GM12878 (cell line): ENCODE results near the gene CHAD. TPM values are rescaled to one million over a fixed set of nuclear protein-coding genes. Genes with fewer than 3 reads are reported as not detected.

Experiments
- ATAC-seq: fragments of 200-7000 bp; cut with Tn5 transposase; 3 replicates; pipeline ENCODE4 v1.9.1; 2020; ENCODE audit warnings: mild to moderate bottlenecking, moderate library complexity
- BruUV-seq: library from RNA; stranded (reverse); fragments of 400-500 nt; replicated peaks from 2 replicates; lab custom pipeline; 2021; lab: Mats Ljungman, UMichigan
- CTCF ChIA-PET: fragments of 300-600 bp; sonication (Branson Sonifier 250); formaldehyde crosslinking; extraction: SDS; loops from one replicate; lab custom pipeline; 2021; ENCODE audit warnings: inconsistent platforms; lab: Yijun Ruan, JAX
- POLR2A ChIA-PET: fragments of 350-600 bp; formaldehyde crosslinking; extraction: SDS; loops from one replicate; lab custom pipeline; 2021; ENCODE audit warnings: inconsistent platforms; lab: Charles Lee
- RAD21 ChIA-PET: fragments of 300-600 bp; sonication (Branson Sonifier 250); formaldehyde crosslinking; loops from one replicate; lab custom pipeline; 2023; ENCODE audit warnings: antibody characterized with exemption; ENCODE audit not compliant: unreplicated experiment; lab: Charles Lee
- SMC1A ChIA-PET: fragments of 300-600 bp; sonication (Branson Sonifier 250); formaldehyde crosslinking; loops from one replicate; lab custom pipeline; 2023; ENCODE audit not compliant: unreplicated experiment, uncharacterized antibody; lab: Charles Lee
- DNase-seq: peaks from one replicate; pipeline ENCODE4 v3.0.0-alpha.2; 2011; ENCODE audit warnings: low read depth, low spot score
- FAIRE-seq: peaks from 3 replicates; lab custom pipeline; 2011; peaks lifted over from hg19 to GRCh38; lab: Jason Lieb, UNC
- H2AFZ ChIP-seq: 2 replicates; pipeline ENCODE4 v1.6.0; 2011; ENCODE audit warnings: low read depth, low read length, control low read depth; ENCODE audit not compliant: control insufficient read depth
- H3K27ac ChIP-seq: 2 replicates; pipeline ENCODE4 v1.5.1; 2011; ENCODE audit warnings: control low read depth; ENCODE audit not compliant: control insufficient read depth, insufficient read depth
- H3K27me3 ChIP-seq, 2 experiments: replicated peaks in 1 of 2; 2 replicates each; pipeline versions ENCODE4 v1.6.0 to v1.6.1; 2011; ENCODE audit warnings: low read length in 1 of 2; ENCODE audit not compliant: control insufficient read depth in 2 of 2, insufficient read depth in 2 of 2
- H3K36me3 ChIP-seq, 2 experiments: 2 replicates each; pipeline ENCODE4 v1.5.1; 2011; ENCODE audit warnings: low read length in 1 of 2; ENCODE audit not compliant: control insufficient read depth in 2 of 2, insufficient read depth in 2 of 2
- H3K4me1 ChIP-seq: 2 replicates; pipeline ENCODE4 v1.6.1; 2011; ENCODE audit warnings: mild to moderate bottlenecking, low read length, moderate library complexity, mixed read lengths; ENCODE audit not compliant: control insufficient read depth, insufficient read depth
- H3K4me2 ChIP-seq: 2 replicates; pipeline ENCODE4 v1.6.0; 2011; ENCODE audit warnings: control low read depth; ENCODE audit not compliant: control insufficient read depth, insufficient read depth
- H3K4me3 ChIP-seq: fragments of 200-600 bp; sonication (generic); 2 replicates; pipeline ENCODE4 v1.5.1; 2016
- H3K79me2 ChIP-seq: 2 replicates; pipeline ENCODE4 v1.6.0; 2011; ENCODE audit warnings: low read length; ENCODE audit not compliant: control insufficient read depth, insufficient read depth
- H3K9ac ChIP-seq: 2 replicates; pipeline ENCODE4 v1.8.0; 2011; ENCODE audit warnings: low read length, control low read depth, mixed read lengths; ENCODE audit not compliant: control insufficient read depth, insufficient read depth
- H3K9me3 ChIP-seq: replicated peaks from 3 replicates; pipeline ENCODE4 v1.5.1; 2011; ENCODE audit warnings: mild to moderate bottlenecking, low read length; ENCODE audit not compliant: control insufficient read depth, insufficient read depth
- H4K20me1 ChIP-seq: 2 replicates; pipeline ENCODE4 v1.6.0; 2011; ENCODE audit not compliant: control insufficient read depth, insufficient read depth
- BACH1 ChIP-seq: fragments of 450-650 bp; IDR thresholded peaks from 2 replicates; pipeline ENCODE4 v1.6.1; 2017; ENCODE audit warnings: mild to moderate bottlenecking, borderline replicate concordance
- NFXL1 ChIP-seq: fragments of 450-650 bp; IDR thresholded peaks from 2 replicates; pipeline ENCODE4 v1.6.1; 2017; ENCODE audit warnings: antibody characterized with exemption, mild to moderate bottlenecking, borderline replicate concordance
- WGBS: methylation state at CpG from one replicate; pipeline ENCODE4 v1.1.6; 2016; ENCODE audit warnings: low lambda C conversion rate; ENCODE audit not compliant: insufficient replicate concordance, insufficient coverage; ENCODE audit errors: missing lambda C conversion rate; 5-methylcytosine and 5-hydroxymethylcytosine counted together
- in situ Hi-C: fragments of 300-500 bp; cut with MboI; formaldehyde crosslinking; loops from 9 replicates; pipeline ENCODE4 v1.14.3; 2018; ENCODE audit warnings: mixed read lengths
- intact Hi-C: fragments of 100-400 bp; cut with micrococcal nuclease; formaldehyde crosslinking; loops from one replicate; pipeline ENCODE4 v1.14.2; 2022; ENCODE audit not compliant: unreplicated experiment
- polyA plus RNA-seq, 11 experiments: library from polyadenylated mRNA; depleted of rRNA in 4 of 11; unstranded in 6 of 11; stranded (reverse) in 5 of 11; fragments of >200 nt; fragmentation: Nextera tagmentation in 4 of 11; fragmentation: Illumina TruSeq in 1 of 11; extraction: Ambion mirVana in 4 of 11; extraction: Trizol in 1 of 11; gene quantifications; 1 replicate in 1 of 11; 2 replicates in 10 of 11; pipeline versions ENCODE4 v1.2.1 to v1.2.3, GENCODE V29; 2011 to 2016; ENCODE audit warnings: inconsistent platforms in 2 of 11, missing spikeins in 2 of 11, low read depth in 1 of 11
- total RNA-seq, 4 experiments: library from RNA; depleted of rRNA in 3 of 4; stranded (reverse); fragments of >200 nt in 3 of 4; fragmentation: Illumina TruSeq in 1 of 4; extraction: Trizol in 1 of 4; gene quantifications; 2 replicates each; pipeline versions ENCODE4 v1.2.1 to v1.2.3, GENCODE V29; 2013 to 2021
- TF ChIP-seq, protein P1 (sequence below): IDR thresholded peaks from 2 replicates; pipeline ENCODE4 v1.6.1; 2011; ENCODE audit warnings: low read depth, mild to moderate bottlenecking, low read length, moderate library complexity, borderline replicate concordance; ENCODE audit errors: extremely low read depth
- TF ChIP-seq, protein P2 (sequence below): fragments of 150-350 bp; IDR thresholded peaks from 2 replicates; pipeline ENCODE4 v1.6.1; 2016; ENCODE audit warnings: low read depth, low read length

Gene CHAD
- total and polyA plus RNA-seq, 10 of the 15 experiments (the other 5 are each of a cell fraction or from before 2014, with no cell fraction given), result 0.06 TPM; not detected in 9

- POLR2A ChIA-PET, result no interaction called here
- no TSS peak for BruUV-seq
These were observed 45.7 kb upstream of the CHAD start for GRCh38 chr17:50514388-50514787.

More at GRCh38 chr17:50514388-50514787, 45.7 kb upstream of the CHAD start:
- ChIA-PET RAD21 (interaction anchor here (1.5 kb wide), 1 partner anchor 28 kb away, joined by 3 read pairs; no protein-coding TSS in a partner anchor), CTCF (no interaction called here), SMC1A (no interaction called here)
- WGBS, result 68% methylated on average over 3 of the region's 3 CpGs
- H3K9me3 ChIP-seq, result no peaks in the 10 kb centered on the region
- H3K4me1 ChIP-seq, result peaks cover 17% of the 10 kb centered on the region
- TF ChIP-seq NFXL1, result no peak
- TF ChIP-seq, protein P1, sequence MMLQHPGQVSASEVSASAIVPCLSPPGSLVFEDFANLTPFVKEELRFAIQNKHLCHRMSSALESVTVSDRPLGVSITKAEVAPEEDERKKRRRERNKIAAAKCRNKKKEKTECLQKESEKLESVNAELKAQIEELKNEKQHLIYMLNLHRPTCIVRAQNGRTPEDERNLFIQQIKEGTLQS, result no peak
- TF ChIP-seq, protein P2, sequence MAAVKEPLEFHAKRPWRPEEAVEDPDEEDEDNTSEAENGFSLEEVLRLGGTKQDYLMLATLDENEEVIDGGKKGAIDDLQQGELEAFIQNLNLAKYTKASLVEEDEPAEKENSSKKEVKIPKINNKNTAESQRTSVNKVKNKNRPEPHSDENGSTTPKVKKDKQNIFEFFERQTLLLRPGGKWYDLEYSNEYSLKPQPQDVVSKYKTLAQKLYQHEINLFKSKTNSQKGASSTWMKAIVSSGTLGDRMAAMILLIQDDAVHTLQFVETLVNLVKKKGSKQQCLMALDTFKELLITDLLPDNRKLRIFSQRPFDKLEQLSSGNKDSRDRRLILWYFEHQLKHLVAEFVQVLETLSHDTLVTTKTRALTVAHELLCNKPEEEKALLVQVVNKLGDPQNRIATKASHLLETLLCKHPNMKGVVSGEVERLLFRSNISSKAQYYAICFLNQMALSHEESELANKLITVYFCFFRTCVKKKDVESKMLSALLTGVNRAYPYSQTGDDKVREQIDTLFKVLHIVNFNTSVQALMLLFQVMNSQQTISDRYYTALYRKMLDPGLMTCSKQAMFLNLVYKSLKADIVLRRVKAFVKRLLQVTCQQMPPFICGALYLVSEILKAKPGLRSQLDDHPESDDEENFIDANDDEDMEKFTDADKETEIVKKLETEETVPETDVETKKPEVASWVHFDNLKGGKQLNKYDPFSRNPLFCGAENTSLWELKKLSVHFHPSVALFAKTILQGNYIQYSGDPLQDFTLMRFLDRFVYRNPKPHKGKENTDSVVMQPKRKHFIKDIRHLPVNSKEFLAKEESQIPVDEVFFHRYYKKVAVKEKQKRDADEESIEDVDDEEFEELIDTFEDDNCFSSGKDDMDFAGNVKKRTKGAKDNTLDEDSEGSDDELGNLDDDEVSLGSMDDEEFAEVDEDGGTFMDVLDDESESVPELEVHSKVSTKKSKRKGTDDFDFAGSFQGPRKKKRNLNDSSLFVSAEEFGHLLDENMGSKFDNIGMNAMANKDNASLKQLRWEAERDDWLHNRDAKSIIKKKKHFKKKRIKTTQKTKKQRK, result no peak
- TF ChIP-seq BACH1, result no peak
- H3K79me2 ChIP-seq, result no peaks in the 10 kb centered on the region
- H2AFZ ChIP-seq, result no peak overlapping the region
- H4K20me1 ChIP-seq, result no peaks in the 10 kb centered on the region
- intact Hi-C loops (no loop called here), in situ Hi-C loops (no loop called here)
- FAIRE-seq (no peak), DNase-seq (no peak), ATAC-seq (no peak)
- no peak overlapping the region for H3K9ac ChIP-seq
- H3K36me3 ChIP-seq, result no peaks in the 10 kb centered on the region
- no peaks in the 10 kb centered on the region for H3K27me3 ChIP-seq
- H3K4me3 ChIP-seq, result no peak overlapping the region
- H3K27ac ChIP-seq, result no peak overlapping the region
- no peak overlapping the region for H3K4me2 ChIP-seq
